GM21825 (cell line): Measurements from ENCODE around the gene USP54.
A peak's percentile ranks its signal among the peaks of the same experiment; 100 is the strongest.
"Not testable (repeated sequence)": the region's sequence is repeated elsewhere in the genome, so short reads cannot be mapped to it uniquely, and the experiment has no call there.

Experiments used
- ATAC-seq: cut with Tn5 transposase; IDR thresholded peaks from one replicate; pipeline ENCODE4 v1.9.1; 2021; ENCODE audit warnings: mild to moderate bottlenecking, moderate library complexity; ENCODE audit not compliant: unreplicated experiment

Gene USP54

GRCh38 chr10:73590881-73591799 lies at the start of gene USP54:
Gene USP54, minus strand, starts transcription at chr10:73591342. Its CDS starts 15,684 bp downstream, at chr10:73575658.
- no peak for ATAC-seq

GRCh38 chr10:73639286-73639685 lies 48.1 kb upstream of the USP54 start:
- ATAC-seq: no peak

DNA sequence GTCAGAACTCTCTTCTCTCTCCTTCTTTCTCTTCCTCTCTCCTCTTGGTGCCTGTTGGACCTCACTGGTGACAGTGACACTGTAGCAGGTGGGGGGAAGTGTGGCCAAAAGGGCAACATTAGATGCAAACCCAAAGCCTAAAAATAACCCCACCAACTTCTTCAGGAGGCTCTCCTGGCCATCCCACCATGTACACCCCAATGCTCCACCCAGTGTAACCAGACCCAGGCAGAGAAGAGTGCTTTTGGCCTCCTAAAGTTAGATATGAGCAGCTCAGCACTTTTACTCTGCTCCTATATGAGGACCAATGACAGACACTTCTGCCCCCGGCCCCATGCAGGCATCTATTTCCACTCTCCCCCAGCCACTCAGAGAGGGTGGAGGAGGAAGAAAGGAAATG lies 44.6 kb upstream of the USP54 start:
- ATAC-seq: no peak

- ATAC-seq: no peak
Observed at GRCh38 chr10:73634421-73634820, 43.3 kb upstream of the USP54 start.

DNA sequence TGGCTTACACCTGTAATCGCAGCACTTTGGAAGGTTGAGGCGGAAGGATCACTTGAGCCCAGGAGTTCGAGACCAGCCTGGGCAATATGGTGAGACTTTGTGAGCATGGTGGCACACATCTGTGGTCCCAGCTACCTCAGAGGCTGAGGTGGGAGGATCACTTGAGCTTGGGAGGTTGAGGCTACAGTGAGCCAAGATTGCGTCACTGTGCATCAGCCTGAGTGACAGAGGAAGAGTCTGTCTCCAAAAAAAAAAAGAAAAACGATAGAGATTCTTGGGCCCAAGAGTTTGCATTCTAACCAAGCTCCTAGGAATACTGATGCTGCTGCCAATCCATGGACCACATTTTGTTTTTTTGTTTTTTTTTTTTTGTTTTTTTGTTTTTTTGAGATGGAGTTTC lies 38.0 kb upstream of the USP54 start:
- ATAC-seq: no peak

DNA sequence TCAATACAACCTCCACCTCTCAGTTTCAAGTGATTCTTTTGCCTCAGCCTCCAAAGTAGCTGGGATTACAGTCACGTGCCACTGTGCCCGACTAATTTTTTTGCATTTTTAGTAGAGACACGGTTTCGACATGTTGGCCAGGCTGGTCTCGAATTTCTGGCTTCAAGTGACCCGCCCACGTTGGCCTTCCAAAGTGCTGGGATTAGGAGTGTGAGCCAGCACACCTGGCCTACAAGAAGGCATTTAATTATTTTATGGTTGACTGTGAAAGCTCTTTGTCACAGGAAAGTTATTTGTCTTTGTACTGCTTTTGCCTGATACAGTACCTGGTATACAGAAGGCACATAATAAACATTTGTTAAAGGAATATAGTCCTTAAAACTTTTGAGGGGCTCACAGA lies 37.3 kb upstream of the USP54 start:
- no peak for ATAC-seq

- no peak for ATAC-seq
Observed at GRCh38 chr10:73627300-73627699, 36.2 kb upstream of the USP54 start.

GRCh38 chr10:73625884-73626752 lies 35.0 kb upstream of the USP54 start:
- peak; percentile 95 for ATAC-seq

- ATAC-seq: no peak
Observed at GRCh38 chr10:73625004-73625883, 34.1 kb upstream of the USP54 start.

- no peak for ATAC-seq
Observed at GRCh38 chr10:73623056-73623455, 31.9 kb upstream of the USP54 start.

GRCh38 chr10:73620974-73621373 lies 29.8 kb upstream of the USP54 start:
- not testable (repeated sequence) for ATAC-seq

DNA sequence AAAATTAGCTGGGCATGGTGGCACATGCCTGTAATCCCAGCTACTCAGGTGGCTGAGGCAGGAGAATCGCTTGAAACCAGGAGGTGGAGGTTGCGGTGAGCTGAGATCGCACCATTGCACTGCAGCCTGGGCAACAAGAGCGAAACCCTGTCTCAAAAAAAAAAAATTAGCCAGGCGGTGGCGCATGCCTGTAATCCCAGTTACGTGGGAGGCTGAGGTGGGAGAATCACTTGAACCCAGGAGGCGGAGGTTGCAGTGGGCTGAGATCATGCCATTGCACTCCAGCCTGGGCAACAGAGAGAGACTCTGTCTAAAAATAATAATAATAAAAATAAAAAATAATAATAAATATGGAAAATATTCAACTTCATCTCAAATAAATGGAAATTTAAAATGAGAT lies 26.0 kb upstream of the USP54 start:
- ATAC-seq: not testable (repeated sequence)

DNA sequence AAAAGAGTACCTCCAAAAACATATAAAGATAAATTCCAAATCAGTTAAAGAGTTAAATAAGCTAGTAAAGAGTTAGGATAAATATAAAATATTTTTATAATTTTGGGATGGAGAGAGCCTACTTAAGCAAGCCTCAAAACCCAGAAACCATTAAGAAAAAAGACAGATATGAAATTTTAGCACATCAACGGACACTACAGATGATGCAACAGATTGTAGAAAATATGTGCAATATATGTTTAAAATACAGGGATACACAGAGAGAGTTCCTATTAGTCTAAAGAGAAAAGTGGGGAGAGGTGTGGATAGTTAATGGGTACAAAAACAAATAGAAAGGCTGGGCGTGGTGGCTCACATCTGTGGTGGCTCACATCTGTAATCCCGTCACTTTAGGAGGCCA lies 23.6 kb upstream of the USP54 start:
- no peak for ATAC-seq

DNA sequence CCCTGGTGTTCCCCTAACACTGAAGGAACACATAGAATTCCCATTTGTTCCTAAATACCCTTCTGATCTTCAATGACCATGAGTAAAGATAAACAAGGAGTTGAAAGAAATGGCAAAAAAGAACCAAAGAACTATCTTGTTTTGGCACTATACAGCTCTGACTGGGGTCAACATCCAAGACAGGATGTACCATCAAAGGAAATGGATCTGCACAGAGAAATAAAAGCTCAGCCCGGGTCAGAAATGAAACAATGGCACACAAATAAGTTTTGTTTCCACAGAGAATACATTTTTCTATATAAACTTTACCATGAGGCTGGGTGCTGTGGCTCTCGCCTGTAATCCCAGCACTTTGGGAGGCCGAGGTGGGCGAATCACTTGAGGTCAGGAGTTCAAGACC lies 18.0 kb upstream of the USP54 start:
- no peak for ATAC-seq

GRCh38 chr10:73601486-73601921 lies 10.4 kb upstream of the USP54 start:
- ATAC-seq: no peak

DNA sequence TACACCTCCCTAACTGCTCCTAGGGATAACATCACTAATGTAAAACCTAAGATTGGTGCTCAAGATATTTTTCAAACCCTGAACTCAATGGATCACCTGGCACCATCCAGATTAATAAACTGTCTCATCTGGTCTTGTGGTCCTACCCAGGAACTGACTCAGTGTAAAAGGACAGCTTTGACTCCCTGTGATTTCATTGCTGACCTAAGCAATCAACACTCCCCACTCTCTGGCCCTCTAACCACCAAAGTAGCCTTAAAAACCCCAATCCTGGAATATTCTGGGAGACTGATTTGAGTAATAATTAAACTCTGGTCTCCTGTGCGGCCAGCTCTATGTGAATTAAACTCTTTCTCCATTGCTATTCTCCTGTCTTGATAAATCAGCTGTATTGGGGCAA lies 6.2 kb upstream of the USP54 start:
- no peak for ATAC-seq

GRCh38 chr10:73593812-73594211 lies 2.7 kb upstream of the USP54 start:
- no peak for ATAC-seq

DNA sequence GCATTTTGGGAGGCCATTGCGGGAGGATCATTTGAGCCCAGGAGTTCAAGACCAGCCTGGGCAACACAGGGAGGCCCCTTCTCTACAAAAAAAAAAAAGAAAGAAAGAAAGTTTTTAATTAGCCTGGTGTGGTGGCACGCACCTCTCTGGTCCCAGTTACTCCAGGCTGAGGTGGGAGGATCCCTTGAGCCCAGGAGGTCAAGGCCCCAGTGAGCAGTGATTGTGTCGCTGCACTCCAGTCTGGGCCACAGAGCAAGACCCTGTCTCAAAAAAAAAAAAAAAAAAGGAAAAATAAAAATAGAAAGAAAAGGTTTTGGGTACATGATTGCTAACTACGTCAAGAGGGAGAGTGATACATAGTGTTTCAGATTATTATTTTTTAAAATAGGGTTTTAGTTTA lies 2.0 kb upstream of the USP54 start:
- ATAC-seq: no peak

- ATAC-seq: peak; percentile 62
Observed at GRCh38 chr10:73591935-73592699, 975 bp upstream of the USP54 start.

DNA sequence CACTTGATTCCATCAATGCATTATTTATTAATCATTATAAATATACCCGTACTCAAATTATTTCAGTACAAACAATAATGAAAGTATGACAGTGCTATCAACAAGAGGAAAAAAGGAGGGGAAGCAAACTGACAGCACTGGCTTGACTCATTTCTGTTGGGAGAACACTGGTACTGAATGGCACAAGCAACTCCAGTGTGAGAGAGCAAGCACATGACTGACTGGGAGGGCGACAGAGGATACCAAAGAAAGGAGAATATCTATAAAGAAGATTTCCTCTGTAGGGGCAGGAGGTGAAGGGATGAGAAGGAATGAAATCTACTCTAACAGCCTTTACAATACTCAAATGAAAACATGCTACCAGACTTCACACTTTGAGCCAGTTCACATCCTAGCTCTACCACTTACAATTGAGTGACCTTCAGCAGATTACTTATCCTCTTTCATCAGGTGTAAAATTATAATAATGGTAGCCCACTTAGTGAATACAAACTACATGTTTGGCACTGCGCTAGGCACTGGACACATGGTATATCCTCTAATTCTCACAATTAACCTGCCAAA lies 1.5 kb downstream of the USP54 start:
- no peak for ATAC-seq
